GM23248 (cell line): ENCODE data around the gene AQR. TPM values are rescaled to one million over a fixed set of nuclear protein-coding genes. Genes with fewer than 3 reads are reported as not detected.
A peak's percentile ranks its signal among the peaks of the same experiment; 100 is the strongest.

Experiments
- DNase-seq: peaks from one replicate; pipeline ENCODE4 v3.0.0-alpha.2; 2015
- H2AFZ ChIP-seq: fragments of 200-600 bp; sonication (generic); 2 replicates; pipeline ENCODE4 v1.6.1; 2016; ENCODE audit warnings: antibody characterized with exemption
- H3F3A ChIP-seq: fragments of 200-600 bp; sonication (generic); 2 replicates; pipeline ENCODE4 v1.6.1; 2016; ENCODE audit warnings: mild to moderate bottlenecking, antibody characterized with exemption, mixed run types; ENCODE audit not compliant: insufficient read depth
- H3K27ac ChIP-seq: fragments of 200-600 bp; sonication (generic); 2 replicates; pipeline ENCODE4 v1.5.1; 2016; ENCODE audit warnings: mild to moderate bottlenecking
- H3K27me3 ChIP-seq: fragments of 200-600 bp; sonication (generic); replicated peaks from 2 replicates; pipeline ENCODE4 v1.6.1; 2016; ENCODE audit warnings: mild to moderate bottlenecking; ENCODE audit not compliant: insufficient read depth
- H3K36me3 ChIP-seq: fragments of 200-600 bp; sonication (generic); 2 replicates; pipeline ENCODE4 v1.6.1; 2016; ENCODE audit warnings: low read depth, mild to moderate bottlenecking
- H3K4me1 ChIP-seq: fragments of 200-600 bp; sonication (generic); 2 replicates; pipeline ENCODE4 v1.6.1; 2016; ENCODE audit warnings: mild to moderate bottlenecking; ENCODE audit not compliant: insufficient read depth
- H3K4me2 ChIP-seq: fragments of 200-600 bp; sonication (generic); one replicate; pipeline ENCODE4 v1.6.1; 2016; ENCODE audit warnings: mild to moderate bottlenecking; ENCODE audit not compliant: unreplicated experiment
- H3K4me3 ChIP-seq: fragments of 200-600 bp; sonication (generic); 2 replicates; pipeline ENCODE4 v1.5.1; 2016; ENCODE audit warnings: mild to moderate bottlenecking
- H3K79me2 ChIP-seq: fragments of 200-600 bp; sonication (generic); 2 replicates; pipeline ENCODE4 v1.6.1; 2016; ENCODE audit warnings: mild to moderate bottlenecking; ENCODE audit not compliant: insufficient read depth
- H3K9ac ChIP-seq: fragments of 200-600 bp; sonication (generic); 2 replicates; pipeline ENCODE4 v1.6.1; 2016; ENCODE audit warnings: mild to moderate bottlenecking
- H3K9me2 ChIP-seq: fragments of 200-600 bp; sonication (generic); 2 replicates; pipeline ENCODE4 v1.6.1; 2016; ENCODE audit warnings: mixed run types, mild to moderate bottlenecking, moderate library complexity; ENCODE audit not compliant: insufficient read depth
- H3K9me3 ChIP-seq: fragments of 200-600 bp; sonication (generic); one replicate; pipeline ENCODE4 v1.6.1; 2017; ENCODE audit warnings: low read depth
- H4K20me1 ChIP-seq: fragments of 200-600 bp; sonication (generic); 2 replicates; pipeline ENCODE4 v1.6.0; 2016; ENCODE audit not compliant: insufficient read depth
- EZH2 ChIP-seq: fragments of 200-600 bp; sonication (generic); IDR thresholded peaks from 2 replicates; pipeline ENCODE4 v1.6.1; 2018; ENCODE audit warnings: antibody characterized with exemption, mild to moderate bottlenecking; ENCODE audit not compliant: insufficient read depth, poor library complexity, severe bottlenecking
- EZH2phosphoT487 ChIP-seq: fragments of 200-600 bp; sonication (generic); IDR thresholded peaks from 2 replicates; pipeline ENCODE4 v1.6.1; 2018; ENCODE audit warnings: antibody characterized with exemption, moderate library complexity, mild to moderate bottlenecking, low read depth; ENCODE audit not compliant: insufficient read depth
- WGBS, 2 experiments: methylation state at CpG; one replicate each; pipeline ENCODE4 v1.1.6; 2015 to 2017; ENCODE audit warnings: low lambda C conversion rate in 2 of 2, low coverage in 1 of 2; ENCODE audit errors: missing lambda C conversion rate in 2 of 2; 5-methylcytosine and 5-hydroxymethylcytosine counted together
- in situ Hi-C: fragments of 300-500 bp; cut with MboI; formaldehyde crosslinking; loops from 2 replicates; pipeline ENCODE4 v1.15.0; 2020
- polyA plus RNA-seq: library from polyadenylated mRNA; unstranded; fragments of >200 nt; fragmentation: Nextera tagmentation; extraction: Ambion mirVana; gene quantifications from 2 replicates; pipeline ENCODE4 v1.2.1, GENCODE V29; 2016
- total RNA-seq: library from RNA; depleted of rRNA; stranded (reverse); fragments of >200 nt; shearing (Covaris generic); gene quantifications from 2 replicates; pipeline ENCODE4 v1.2.3, GENCODE V29; 2014

AQR gene
- total and polyA plus RNA-seq, 2 experiments from 2014 or later, result 14.3 to 18.2 TPM

DNA sequence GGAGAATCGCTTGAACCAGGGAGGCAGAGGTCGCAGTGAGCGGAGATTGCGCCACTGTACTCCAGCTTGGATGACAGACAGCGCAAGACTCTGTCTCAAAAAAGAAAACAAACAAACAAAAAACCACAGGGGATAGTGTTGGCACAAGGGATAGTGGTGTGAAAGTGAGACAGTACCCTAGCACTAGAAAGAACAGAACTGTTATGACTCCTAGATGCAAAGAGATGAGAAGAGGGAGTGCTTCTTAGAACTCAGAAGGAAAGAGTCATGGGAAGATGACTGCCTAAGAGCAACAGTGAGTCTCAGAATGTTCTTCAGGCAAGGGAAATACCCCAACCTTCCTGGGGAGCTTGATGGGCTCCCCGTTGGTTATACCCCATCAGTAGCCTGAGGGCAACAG, 36.4 kb upstream of the AQR start:
- no peak for TF ChIP-seq EZH2
- H4K20me1 ChIP-seq, result no peaks in the 10 kb centered on the region
- H3K4me3 ChIP-seq, result no peak overlapping the region
- no peaks in the 10 kb centered on the region for H3K4me1 ChIP-seq
- WGBS, 2 experiments, result 87 to 91% methylated on average over 6 of the region's 6 CpGs
- no peaks in the 10 kb centered on the region for H3K36me3 ChIP-seq
- H3F3A ChIP-seq, result no peaks in the 10 kb centered on the region
- DNase-seq, result no peak
- in situ Hi-C loops, result no loop called here
- H3K27me3 ChIP-seq, result no peaks in the 10 kb centered on the region
- no peak overlapping the region for H3K4me2 ChIP-seq
- no peak overlapping the region for H3K27ac ChIP-seq
- no peaks in the 10 kb centered on the region for H3K9me2 ChIP-seq
- H2AFZ ChIP-seq, result no peak overlapping the region
- no peaks in the 10 kb centered on the region for H3K79me2 ChIP-seq
- no peak overlapping the region for H3K9ac ChIP-seq
- no peaks in the 10 kb centered on the region for H3K9me3 ChIP-seq

DNA sequence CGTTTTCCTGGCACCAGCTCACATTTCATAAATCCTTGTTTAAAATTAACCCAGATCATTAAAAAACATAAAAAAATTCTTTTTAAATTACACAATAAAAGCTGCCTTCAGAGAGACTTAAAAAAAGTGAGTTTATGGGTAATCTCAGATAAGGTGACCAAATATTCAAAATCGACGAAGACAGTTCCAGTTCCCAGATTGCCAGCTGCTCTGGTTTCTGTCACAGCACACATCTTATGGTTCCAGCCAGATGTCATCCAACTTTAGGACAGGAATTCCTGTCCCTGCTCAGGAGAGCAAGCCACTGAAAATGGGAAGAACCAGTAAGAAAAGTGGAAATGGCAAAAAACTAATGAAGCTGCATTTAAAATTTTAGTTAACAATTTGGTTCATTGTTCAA, 34.4 kb upstream of the AQR start:
- DNase-seq, result no peak
- WGBS, 2 experiments, result 32 to 38% methylated on average over 3 of the region's 3 CpGs
- Histone ChIP-seq H3K9me2 (no peaks in the 10 kb centered on the region), H3F3A (no peaks in the 10 kb centered on the region), H3K4me2 (no peak overlapping the region), H3K36me3 (no peaks in the 10 kb centered on the region), H2AFZ (no peak overlapping the region), H3K27me3 (no peaks in the 10 kb centered on the region), H4K20me1 (no peaks in the 10 kb centered on the region), H3K4me1 (peaks cover 6% of the 10 kb centered on the region; the same call in 1 of the 2 replicates), H3K79me2 (no peaks in the 10 kb centered on the region), H3K9me3 (no peaks in the 10 kb centered on the region), H3K27ac (no peak overlapping the region), H3K9ac (no peak overlapping the region), H3K4me3 (no peak overlapping the region)
- in situ Hi-C loops, result no loop called here
- no peak for TF ChIP-seq EZH2phosphoT487
- no peak for TF ChIP-seq EZH2

- H4K20me1 ChIP-seq, result no peaks in the 10 kb centered on the region
- in situ Hi-C loops, result no loop called here
- H3K9me3 ChIP-seq, result no peaks in the 10 kb centered on the region
- H3K79me2 ChIP-seq, result no peaks in the 10 kb centered on the region
- no peak overlapping the region for H3K27ac ChIP-seq
- H3F3A ChIP-seq, result no peaks in the 10 kb centered on the region
- H3K4me2 ChIP-seq, result no peak overlapping the region
- H3K9me2 ChIP-seq, result no peaks in the 10 kb centered on the region
- no peak for TF ChIP-seq EZH2phosphoT487
- no peak for TF ChIP-seq EZH2
- H3K36me3 ChIP-seq, result no peaks in the 10 kb centered on the region
- H3K27me3 ChIP-seq, result no peaks in the 10 kb centered on the region
- H2AFZ ChIP-seq, result no peak overlapping the region
- DNase-seq, result peak; percentile 94
- no peak overlapping the region for H3K9ac ChIP-seq
- WGBS, 2 experiments, result 0 to 4% methylated on average over 1 of the region's 1 CpG
- H3K4me3 ChIP-seq, result no peak overlapping the region
- H3K4me1 ChIP-seq, result peaks cover 6% of the 10 kb centered on the region; the same call in 1 of the 2 replicates
Measured at GRCh38 chr15:35000511-35000910, 31.0 kb upstream of the AQR start.

DNA sequence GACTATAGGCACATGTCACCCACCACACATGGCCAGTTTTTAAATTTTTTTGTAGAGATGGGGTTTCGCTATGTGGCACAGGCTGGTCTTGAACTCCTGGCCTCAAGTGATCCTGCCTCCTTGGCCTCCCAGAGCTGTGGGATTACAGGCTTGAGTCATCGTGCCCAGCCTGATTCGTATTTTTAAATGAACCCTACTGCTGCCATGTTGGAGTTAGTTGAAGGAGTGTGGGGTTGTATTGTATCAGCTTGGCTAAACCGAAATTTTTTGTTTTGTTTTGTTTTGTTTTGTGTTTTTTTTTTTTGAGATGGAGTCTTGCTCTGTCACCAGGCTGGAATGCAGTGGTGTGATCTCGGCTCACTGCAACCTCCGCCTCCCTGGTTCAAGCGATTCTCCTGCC, 30.4 kb upstream of the AQR start:
- Histone ChIP-seq H3K4me2 (no peak overlapping the region), H3K4me3 (no peak overlapping the region), H3K9ac (no peak overlapping the region), H3K9me2 (no peaks in the 10 kb centered on the region), H3K36me3 (no peaks in the 10 kb centered on the region), H3K9me3 (no peaks in the 10 kb centered on the region), H3K27ac (no peak overlapping the region), H3K79me2 (no peaks in the 10 kb centered on the region), H4K20me1 (no peaks in the 10 kb centered on the region), H2AFZ (no peak overlapping the region), H3K27me3 (0 out of 2 replicates have a peak, but pooled peaks cover 3% of the 10 kb centered on the region), H3K4me1 (peaks cover 6% of the 10 kb centered on the region; the same call in 1 of the 2 replicates), H3F3A (no peaks in the 10 kb centered on the region)
- WGBS, 2 experiments, result 85 to 86% methylated on average over 4 to 7 of the region's 7 CpGs
- DNase-seq, result peak; percentile 7
- TF ChIP-seq EZH2phosphoT487, result no peak
- in situ Hi-C loops, result no loop called here

DNA sequence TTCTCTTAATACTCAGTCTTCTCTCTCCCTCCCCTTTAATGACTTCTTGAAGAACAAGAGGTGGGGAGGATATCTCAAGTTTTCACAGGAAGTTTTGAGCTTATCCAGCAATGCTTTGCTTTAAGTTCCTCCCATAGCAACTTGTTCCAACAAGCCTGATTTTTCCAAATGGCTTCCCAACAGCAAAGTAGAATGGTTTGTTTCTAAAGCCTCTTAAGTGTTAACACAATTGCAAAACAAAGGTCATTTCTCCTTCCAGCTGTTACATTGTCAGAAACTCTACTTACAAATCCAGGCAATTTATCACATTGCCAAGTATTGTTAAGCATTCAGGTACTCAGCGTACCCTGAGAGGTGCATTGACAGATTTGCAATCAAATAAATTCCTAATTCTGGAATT, 25.4 kb upstream of the AQR start:
- Histone ChIP-seq H3K27me3 (0 out of 2 replicates have a peak, but pooled peaks cover 4% of the 10 kb centered on the region), H3K79me2 (no peaks in the 10 kb centered on the region), H3K4me1 (no peaks in the 10 kb centered on the region), H3K36me3 (no peaks in the 10 kb centered on the region), H4K20me1 (no peaks in the 10 kb centered on the region), H3K4me3 (no peak overlapping the region), H3K27ac (no peak overlapping the region), H3K9me3 (no peaks in the 10 kb centered on the region), H3K9ac (no peak overlapping the region), H3F3A (no peaks in the 10 kb centered on the region), H3K9me2 (no peaks in the 10 kb centered on the region), H2AFZ (no peak overlapping the region), H3K4me2 (no peak overlapping the region)
- TF ChIP-seq EZH2 (no peak), EZH2phosphoT487 (no peak)
- in situ Hi-C loops, result no loop called here
- 51 to 59% methylated on average over 1 of the region's 1 CpG for whole genome bisulfite sequencing, 2 experiments
- DNase-seq, result no peak
